Activated CD4-positive, alpha-beta T cell treated with anti-CD3 and anti-CD28 coated beads, Interleukin-2, amount 50 U/mL, for 16 hours (primary cell): ENCODE results near the gene MIDN.
A peak's percentile ranks its signal among the peaks of the same experiment; 100 is the strongest.

Source experiments
- DNase-seq: peaks from one replicate; pipeline ENCODE4 v3.0.0-alpha.2; 2020

The MIDN gene

GRCh38 chr19:1259206-1259875 lies 11.0 kb downstream of the MIDN start:
- DNase-seq, result peak; percentile 82

GRCh38 chr19:1259876-1260748 lies 11.7 kb downstream of the MIDN start:
- DNase-seq, result no peak

- DNase-seq, result peak; percentile 99
Measured at GRCh38 chr19:1260749-1261537, 12.6 kb downstream of the MIDN start.

GRCh38 chr19:1261538-1261797 lies 13.1 kb downstream of the MIDN start:
- no peak for DNase-seq

- DNase-seq, result no peak
Measured at GRCh38 chr19:1261798-1262622, 13.6 kb downstream of the MIDN start.

GRCh38 chr19:1262623-1263123 lies 14.3 kb downstream of the MIDN start:
- no peak for DNase-seq

GRCh38 chr19:1263188-1263587 lies 14.8 kb downstream of the MIDN start:
- no peak for DNase-seq

GRCh38 chr19:1264801-1265614 lies 16.6 kb downstream of the MIDN start:
- DNase-seq, result no peak

GRCh38 chr19:1265615-1266128 lies 17.3 kb downstream of the MIDN start:
- no peak for DNase-seq

- peak; percentile 90 for DNase-seq
Measured at GRCh38 chr19:1266129-1266915, 17.9 kb downstream of the MIDN start.

- DNase-seq, result peak; percentile 65
Measured at GRCh38 chr19:1266916-1267476, 18.6 kb downstream of the MIDN start.

- DNase-seq, result no peak
Measured at GRCh38 chr19:1267477-1268225, 19.3 kb downstream of the MIDN start.

GRCh38 chr19:1268226-1269064 lies 20.1 kb downstream of the MIDN start:
- DNase-seq, result no peak

GRCh38 chr19:1269065-1269477 lies 20.7 kb downstream of the MIDN start, which contains the start of gene CIRBP:
CIRBP (plus strand) TSS chr19:1269332; CDS start chr19:1270934, 1,602 bp downstream.
- DNase-seq, result peak; percentile 100

- peak; percentile 89 for DNase-seq
Measured at GRCh38 chr19:1269478-1270212, 21.3 kb downstream of the MIDN start.

GRCh38 chr19:1270213-1270853 lies 21.9 kb downstream of the MIDN start:
- no peak for DNase-seq
